Testis (tissue), 2 donors: ENCODE results near the gene NR4A1.

Source experiments
- CTCF ChIP-seq, 3 experiments: fragments of 450-650 bp in 2 of 3; fragments of 200-600 bp in 1 of 3; sonication (generic) in 1 of 3; IDR thresholded peaks; one replicate each; pipeline ENCODE4 v1.5.1; 2016 to 2019; ENCODE audit warnings: antibody characterized with exemption in 3 of 3, mild to moderate bottlenecking in 2 of 3, moderate library complexity in 1 of 3
- POLR2A ChIP-seq: fragments of 450-650 bp; IDR thresholded peaks from one replicate; pipeline ENCODE4 v1.6.1; 2017; ENCODE audit warnings: antibody characterized with exemption, mild to moderate bottlenecking, moderate library complexity

- no peak for TF ChIP-seq CTCF (IDR thresholded peaks at IDR 0.05)
- no peak for TF ChIP-seq POLR2A
Observed at GRCh38 chr12:52049688-52050087, 1.6 kb upstream of the NR4A1 start.
